ENCODE results near the gene FOXM1.
A peak's percentile ranks its signal among the peaks of the same experiment; 100 is the strongest.

Gene FOXM1, protein sequence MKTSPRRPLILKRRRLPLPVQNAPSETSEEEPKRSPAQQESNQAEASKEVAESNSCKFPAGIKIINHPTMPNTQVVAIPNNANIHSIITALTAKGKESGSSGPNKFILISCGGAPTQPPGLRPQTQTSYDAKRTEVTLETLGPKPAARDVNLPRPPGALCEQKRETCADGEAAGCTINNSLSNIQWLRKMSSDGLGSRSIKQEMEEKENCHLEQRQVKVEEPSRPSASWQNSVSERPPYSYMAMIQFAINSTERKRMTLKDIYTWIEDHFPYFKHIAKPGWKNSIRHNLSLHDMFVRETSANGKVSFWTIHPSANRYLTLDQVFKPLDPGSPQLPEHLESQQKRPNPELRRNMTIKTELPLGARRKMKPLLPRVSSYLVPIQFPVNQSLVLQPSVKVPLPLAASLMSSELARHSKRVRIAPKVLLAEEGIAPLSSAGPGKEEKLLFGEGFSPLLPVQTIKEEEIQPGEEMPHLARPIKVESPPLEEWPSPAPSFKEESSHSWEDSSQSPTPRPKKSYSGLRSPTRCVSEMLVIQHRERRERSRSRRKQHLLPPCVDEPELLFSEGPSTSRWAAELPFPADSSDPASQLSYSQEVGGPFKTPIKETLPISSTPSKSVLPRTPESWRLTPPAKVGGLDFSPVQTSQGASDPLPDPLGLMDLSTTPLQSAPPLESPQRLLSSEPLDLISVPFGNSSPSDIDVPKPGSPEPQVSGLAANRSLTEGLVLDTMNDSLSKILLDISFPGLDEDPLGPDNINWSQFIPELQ

DNA sequence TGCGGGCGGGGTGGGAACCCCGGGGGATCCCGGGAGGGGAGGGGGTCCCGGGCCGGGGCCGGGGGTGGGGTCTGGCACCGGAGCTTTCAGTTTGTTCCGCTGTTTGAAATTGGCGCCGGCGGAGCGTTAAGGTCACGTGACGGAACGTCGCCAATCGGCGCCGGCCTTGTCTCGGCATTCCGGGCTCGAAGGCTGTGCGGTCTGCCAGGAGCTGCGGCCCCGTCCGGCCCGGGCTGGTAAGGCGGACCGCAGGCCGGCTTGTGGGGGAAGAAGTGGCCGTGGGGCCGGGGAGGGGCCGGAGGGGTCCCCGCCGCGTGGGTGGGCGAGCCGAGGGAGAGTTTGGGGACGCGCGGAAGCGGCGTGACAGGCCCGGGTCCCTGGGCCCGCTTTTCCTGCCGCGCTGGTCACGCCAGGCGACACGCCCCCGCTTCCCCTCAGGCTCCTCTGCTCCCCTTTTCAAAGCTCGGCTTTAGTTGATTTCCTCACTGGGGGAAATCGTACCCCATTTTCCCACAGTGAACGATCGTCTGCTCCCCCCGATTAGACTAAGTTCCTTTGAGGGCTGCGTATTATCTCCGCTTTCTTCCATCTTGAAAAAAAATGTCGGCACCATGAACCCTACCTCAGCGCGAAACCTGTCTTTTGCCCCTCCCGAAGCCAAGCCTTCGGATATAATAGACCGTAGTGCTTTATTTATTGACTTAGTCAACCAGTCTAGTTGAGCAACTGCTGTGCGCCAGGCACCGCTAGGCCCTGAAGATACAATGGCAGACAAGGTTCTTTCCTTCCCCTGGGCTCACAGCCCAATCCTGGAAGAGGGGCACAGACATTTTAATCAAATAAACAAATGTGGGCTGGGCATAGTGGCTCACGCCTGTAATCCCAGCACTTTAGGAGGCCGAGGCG lies at the start of gene FOXM1, which contains the start of gene RHNO1:
TSS of gene FOXM1 (minus strand) at position 128 of the 906 bp plus-strand sequence. CDS start 2,696 bp downstream, outside the sequence.
TSS of gene RHNO1 (plus strand) at position 177 of the 906 bp plus-strand sequence. CDS start 8,144 bp downstream, outside the sequence.
- peak; percentile 90 for DNase-seq

DNA sequence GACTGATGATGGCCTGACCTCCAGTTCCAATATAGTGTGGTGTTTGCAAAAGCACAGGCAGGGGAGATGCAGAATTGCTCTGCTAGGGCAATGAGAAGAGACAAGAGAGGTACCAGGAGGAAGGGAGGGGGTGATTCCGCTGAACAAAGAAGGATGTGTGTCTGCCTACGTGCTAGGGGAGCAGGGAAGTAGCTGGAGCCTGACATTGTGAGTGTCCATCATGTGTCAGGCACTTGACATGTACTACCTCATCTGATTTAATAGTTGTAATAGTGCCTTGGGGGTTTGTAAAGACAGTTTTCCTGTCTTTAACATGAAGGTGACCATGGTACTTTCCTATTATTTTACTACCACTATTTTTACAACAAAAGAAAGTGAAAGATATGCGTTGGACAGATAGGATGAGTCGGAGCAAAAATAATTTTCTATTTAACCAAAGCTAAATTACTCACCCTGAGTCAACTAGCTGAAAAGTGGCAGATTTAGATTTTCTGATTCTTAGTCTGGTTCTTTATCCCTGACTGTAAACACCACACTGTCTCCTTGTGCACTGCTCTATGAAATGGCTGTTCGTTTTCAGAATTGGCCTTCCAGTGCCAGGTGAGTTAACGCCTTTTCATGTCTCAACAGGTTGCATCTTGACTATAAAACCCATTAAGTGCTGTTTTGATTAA lies 48.5 kb upstream of the FOXM1 start:
- DNase-seq, result no peak

DNA sequence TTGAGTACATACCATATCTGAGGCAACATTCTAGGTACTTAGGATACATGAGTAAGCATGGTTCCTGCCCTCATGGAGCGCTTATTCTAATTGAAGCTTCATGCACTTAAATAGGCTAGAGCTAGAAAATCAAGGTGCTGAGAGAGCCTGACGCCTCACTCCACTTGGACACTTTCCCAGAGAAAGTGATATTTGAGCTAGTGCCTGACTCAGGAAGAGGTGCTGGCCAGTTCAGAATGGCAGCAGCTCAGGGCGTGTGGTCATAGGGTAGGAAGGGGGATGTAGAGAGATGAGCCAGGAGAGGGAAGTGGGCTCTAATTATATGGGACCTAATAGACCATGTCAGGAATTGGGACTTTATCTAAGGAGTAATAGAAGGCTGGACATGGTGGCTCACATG lies 47.0 kb upstream of the FOXM1 start:
- no peak for DNase-seq

DNA sequence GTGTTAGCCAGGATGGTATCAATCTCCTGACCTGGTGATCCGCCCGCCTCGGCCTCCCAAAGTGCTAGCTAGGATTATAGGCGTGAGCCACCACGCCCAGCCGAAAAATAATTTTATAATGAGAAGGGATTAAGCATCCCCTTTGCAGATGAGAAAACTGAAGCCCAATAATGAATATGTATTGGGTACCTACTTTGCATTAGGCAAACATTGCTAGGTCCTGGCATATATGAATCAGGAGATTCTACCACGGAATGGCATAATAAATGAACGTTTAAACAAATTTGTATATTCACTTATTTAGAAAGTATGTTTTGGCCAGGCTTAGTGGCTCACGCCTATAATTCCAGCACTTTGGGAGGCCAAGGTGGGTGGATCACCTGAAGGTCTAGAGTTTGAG lies 46.1 kb upstream of the FOXM1 start:
- DNase-seq, result no peak

DNA sequence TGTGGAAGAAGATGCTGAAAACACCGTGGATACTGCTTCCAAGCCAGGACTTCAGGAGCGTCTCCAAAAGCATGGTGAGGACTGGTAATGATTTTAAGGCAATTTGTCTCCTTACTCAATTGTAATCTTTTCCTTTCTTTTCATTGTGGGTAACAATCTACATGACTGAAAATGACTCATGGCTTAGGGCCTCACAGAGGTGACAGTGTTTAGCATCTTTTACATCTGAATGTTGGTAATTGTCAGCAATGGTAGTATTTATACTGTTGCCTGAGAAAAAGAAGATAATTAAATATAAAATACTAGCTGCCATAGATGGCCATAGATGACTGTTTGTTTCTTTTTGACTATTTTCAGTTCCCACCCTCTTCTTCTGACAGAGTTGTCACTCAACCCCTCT lies 45.4 kb upstream of the FOXM1 start:
- DNase-seq, result no peak

DNA sequence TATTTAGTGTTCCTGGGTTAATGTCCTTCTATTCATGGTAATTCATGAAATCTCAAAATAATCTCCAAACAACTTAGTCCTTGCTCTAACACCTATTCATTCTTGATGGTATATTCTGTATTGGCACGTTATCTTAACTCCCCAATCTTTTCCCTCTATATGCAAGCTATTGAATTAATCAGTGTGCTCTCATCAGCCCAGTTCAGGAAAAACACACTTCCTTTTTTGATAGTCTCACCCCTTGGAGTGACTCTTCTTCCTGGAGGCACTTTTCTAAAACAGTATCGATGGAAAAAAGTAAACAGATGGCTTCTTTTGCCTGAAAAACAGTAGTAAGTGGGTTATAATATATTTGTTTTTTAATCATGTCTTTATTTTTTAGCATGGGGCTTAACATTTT lies 42.3 kb upstream of the FOXM1 start:
- no peak for DNase-seq

DNA sequence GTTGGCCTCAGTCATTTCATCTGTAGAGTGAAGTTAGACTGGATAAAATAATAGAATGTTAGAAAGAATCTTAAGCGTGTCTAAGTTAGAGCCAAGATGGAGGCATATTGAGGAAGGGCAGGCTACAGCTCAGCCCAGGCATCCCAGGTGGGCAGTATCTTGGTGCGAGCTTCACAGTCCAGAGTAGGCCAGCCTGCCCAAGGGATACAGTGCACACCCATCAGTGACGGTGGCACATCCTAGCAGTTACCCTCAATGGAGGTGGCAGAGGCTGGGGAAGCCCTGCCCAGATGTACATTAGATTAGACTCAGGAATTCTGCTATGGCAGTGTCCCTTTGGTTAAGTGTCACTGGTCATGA lies 35.2 kb upstream of the FOXM1 start:
- no peak for DNase-seq

DNA sequence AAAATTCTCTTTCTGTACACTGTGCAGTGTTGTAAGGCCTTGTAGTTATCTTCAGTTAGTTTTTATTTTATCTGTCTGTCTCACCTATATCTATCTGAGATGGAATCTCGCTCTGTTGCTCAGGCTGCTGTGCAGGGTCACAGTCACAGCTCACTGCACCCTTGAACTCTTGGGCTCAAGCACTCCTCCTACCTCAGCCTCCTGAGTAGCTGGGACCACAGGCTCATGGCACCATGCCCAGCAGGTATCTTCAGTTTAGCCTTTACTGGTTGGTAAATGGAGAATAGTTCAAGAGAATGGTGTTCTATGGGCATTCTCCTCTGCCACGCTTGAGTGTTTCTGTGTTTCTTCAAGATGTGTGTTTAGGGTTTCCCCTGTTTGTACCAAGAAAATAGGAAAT lies 27.3 kb upstream of the FOXM1 start:
- DNase-seq, result no peak

DNA sequence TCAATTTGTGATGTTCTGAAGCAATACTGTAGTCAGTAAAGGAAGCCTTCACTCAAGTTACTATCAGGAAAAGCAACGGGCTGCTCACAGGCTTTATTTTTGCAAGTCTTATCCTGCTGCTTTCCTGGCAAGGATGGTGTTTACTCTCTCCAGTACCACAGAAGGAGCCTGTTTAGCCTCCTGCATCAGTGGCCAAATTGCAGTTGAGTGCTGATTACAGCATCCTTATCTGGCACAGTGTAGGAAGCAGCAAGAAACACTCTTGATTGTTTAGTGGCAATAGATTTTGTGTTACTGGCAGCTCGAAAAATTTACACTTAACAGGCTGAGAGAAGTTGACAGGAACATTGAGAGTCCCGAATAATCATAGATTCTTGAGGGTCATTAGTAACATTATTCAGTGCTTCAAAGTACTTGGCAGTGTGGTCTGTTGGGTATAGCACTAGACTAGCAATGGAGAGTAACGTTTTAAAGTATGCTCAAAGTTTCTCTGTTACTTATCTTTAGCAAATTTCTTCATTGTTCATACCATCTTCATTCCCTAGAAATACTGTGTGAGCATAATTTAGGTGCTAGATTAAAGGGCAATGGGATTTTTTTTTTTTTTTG lies 25.4 kb upstream of the FOXM1 start:
- DNase-seq, result peak; percentile 86

DNA sequence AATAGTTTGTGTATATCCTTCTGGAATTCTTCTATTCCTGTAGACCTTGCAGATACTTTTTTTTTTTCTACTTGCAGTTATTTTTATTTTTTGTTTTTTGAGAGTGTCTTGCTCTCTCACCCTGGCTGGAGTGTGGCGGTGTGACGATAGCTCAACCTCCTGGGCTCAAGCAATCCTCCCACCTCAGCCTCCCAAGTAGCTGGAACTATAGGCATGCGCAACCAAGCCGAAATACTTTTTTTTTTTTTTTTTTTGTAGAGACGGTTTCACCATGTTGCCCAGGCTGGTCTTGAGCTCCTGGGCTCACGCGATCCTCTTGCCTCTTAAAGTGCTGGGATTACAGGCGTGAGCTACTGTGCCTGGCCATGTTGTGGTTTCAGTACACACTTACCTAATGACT lies 23.7 kb upstream of the FOXM1 start:
- no peak for DNase-seq

DNA sequence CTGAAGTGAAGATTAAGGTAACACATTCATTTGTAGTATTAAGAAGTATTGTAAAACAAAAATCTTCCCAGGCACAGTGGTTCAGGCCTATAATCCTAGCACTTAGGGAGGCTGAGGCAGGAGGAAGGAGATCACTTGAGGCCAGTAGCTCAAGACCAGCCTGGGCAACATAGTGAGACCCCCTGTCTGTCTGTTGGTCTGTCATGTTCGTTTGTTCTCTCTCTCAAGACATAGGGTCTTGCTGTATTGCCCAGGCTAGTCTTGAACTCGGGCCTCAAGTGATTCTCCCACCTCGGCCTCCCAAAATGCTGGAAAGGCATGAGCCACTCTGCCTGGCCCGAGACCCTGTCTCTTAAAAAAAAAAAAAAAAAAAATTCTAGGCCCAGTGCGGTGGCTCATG lies 20.4 kb upstream of the FOXM1 start:
- no peak for DNase-seq

DNA sequence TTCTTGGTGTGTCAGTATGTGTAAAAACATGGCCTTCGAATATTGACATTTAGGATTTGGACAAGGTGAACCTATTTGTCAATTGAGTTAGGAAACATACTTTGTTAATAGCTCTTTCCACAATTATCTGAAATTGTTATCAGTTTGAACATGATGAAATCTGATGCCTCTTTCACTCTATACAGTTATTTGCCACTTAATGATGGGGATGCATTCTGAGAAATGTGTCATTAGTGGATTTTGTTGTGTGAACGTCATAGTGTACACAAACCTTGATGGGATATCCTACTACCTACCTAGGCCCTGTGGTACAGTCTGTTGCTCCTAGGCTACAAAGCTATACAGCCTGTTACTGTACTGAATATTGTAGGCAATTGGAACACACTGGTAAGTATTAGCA lies 18.5 kb upstream of the FOXM1 start:
- DNase-seq, result no peak

DNA sequence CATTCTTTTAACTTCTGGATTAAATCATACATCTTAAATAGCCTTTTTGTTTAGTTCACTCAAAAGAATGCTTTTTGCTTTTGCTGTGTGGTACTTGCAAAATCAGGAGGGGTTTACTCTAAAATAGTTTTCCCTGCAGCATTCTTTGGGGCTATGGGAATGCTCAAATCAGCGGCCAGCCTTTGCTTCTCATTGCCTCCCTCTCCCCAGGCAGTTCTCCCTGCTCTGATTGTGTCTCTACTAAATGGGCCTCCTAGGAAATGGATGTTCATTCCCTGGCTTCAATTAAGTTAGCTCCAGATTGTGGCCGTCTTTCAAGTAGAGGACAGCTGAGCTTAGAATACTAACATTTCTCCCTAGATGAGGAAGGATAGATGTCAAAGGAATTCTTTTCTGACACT lies 18.1 kb upstream of the FOXM1 start:
- DNase-seq, result no peak

DNA sequence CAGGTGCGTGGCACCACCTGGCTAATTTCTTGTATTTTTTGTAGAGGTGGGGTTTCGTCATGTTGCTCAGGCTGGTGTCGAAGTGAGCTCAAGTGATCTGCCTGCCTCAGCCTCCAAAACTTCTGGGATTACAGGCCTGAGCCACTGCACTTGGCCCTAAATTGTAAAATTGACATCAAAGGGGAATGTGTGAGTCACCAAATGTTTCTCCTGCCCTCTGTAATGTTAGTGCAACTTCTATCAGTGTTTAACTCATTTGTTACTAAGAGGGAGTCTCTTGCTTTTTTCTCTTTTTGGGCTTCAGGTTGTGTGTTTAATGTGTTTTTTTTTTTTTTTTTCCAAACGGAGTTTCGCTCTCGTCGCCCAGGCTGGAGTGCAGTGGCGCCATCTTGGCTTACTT lies 16.0 kb upstream of the FOXM1 start:
- no peak for DNase-seq

DNA sequence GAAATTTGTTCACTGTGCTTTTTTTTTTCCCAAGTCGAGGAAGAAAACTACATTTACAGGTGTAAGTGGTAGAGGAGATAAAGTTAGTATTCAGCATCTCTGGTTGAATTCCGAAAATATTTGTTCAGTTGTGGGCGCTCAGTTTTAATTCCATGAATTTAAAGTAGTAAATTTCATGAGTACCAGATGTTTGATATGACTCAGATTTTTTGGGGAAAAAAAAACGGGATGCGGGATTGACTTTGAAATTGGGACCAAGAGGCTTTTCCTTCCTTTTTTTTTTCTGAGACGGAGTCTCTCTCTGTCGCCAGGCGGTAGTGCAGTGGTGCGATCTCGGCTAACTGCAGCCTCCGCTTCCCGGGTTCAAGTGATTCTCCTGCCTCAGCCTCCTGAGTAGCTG lies 15.3 kb upstream of the FOXM1 start:
- DNase-seq, result no peak

DNA sequence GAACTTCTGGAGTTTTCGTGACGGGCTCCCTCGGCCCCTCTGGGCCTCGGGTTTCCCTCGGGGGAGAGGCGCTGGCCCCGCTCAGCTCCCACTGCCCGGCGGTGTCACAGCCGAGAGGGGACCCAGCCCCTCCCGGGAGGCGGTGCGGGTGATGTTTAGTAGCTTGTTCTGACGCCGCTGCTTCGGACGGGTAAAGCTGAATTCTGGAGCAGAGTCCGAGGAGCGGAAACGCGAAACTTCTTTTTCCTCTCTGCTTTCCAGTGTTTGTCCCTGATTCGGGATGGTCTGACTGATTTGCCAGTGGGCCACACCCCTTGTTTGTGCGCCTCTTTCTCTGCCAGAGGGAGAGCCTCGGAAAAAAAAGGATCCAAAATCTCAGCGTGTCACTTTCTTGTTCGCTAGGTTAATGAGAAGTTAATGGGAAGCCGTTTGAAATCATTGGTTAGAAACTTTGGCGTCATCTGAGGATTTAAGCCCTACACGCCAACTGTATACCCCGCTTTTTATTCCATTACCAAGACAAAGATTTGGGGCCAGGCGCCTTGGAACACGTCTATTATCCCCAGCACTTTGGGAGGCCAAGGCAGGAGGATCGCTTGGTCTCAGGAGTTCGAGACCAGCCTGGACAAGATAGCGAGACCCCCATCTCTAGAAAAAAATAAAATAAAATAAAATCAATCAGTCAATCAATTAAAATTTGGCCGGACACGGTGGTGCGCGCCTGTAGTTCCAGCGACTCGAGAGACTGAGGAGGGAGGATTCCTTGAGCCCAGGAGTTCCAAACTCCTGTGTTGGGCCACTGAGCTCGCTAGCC lies 14.5 kb upstream of the FOXM1 start:
- DNase-seq, result peak; percentile 71

DNA sequence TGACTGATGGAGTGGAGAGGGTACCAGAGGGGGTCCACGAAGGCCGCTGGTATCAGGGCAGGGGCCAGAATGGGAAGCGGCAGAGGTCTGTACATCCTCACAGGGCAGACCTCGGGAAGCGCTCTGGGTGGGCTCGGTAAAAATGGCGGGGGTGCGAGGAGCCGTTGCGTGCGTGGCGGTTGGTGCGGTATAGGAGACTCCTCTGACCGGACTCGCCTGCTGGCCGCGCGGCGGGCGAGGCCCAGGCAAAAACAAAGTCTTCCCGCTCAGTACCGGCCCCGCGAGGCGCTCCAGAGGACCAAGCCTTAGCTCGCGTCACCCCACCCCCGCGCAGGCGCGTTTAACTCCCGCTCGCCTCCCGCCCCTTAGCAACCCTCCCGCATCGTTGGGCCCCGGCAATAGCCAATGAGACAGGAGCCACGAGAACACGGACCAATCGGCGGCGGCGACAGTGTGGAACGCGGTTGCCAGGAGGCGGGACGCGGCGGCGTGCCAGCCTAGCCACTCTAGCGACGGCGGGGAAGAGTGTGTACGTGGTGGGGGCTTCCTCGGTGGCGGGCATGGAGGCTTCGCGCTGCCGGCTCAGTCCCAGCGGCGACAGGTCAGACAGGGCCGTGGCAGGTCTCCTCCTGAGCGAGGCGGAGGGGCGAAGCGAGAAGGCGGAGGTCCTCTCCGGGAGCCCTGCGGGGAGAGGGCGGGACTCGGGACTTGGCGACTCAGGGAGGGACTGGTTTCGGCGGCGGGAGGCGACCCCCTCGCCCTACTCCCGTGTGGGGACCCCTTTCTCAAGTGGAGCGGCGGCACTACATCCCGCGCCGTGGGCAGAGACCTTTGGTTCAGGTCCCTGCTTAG lies 13.6 kb upstream of the FOXM1 start, which contains the start of gene TULP3:
TSS of gene TULP3 (plus strand) at position 504 of the 852 bp plus-strand sequence. CDS start at position 561, 57 bp downstream.
- DNase-seq, result peak; percentile 99

DNA sequence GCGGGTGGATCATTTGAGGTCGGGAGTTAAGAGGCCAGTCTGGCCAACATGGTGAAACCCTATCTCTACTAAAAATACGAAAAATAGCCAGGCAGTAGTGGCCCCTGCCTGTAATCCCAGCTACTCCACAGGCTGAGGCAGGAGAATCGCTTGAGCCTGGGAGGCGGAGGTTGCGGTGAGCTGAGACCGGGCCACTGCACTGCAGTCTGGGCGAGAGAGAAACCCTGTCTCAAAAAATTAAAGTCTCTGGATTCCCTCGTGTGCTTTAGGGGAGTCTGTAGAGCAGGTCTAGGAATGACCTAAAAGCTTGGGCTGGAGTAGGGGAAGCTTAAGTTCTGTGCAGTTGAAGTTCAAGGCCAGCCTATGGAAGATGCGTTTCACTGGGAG lies 13.0 kb upstream of the FOXM1 start:
- no peak for DNase-seq

DNA sequence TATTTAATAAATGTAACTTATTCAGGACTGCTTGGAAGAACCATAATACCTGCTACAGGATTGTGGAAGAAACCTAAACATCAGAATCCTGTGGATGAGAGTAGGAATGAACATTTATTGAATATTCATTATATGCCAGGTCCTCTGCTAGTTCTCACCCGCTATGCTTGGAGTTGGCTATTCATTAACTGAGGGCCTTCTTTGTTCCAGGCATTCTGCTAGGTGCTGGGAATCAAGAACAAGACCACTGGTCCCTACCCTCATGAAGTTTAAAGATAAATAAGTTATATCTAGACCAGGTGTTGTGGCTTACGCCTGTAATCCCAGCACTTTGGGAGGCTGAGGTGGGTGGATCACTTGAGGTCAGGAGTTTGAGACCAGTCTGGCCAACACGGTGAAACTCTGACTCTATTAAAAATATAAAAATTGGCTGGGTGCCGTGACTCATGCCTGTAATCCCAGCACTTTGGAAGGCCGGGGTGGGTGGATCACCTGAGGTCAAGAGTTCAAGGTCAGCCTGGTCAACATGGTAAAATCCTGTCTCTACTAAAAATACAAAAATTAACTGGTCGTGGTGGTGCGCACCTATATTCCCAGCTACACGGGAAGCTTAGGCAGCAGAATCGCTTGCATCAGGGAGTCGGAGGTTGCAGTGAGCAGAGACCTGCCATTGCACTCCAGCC lies 9.9 kb upstream of the FOXM1 start:
- DNase-seq, result no peak

DNA sequence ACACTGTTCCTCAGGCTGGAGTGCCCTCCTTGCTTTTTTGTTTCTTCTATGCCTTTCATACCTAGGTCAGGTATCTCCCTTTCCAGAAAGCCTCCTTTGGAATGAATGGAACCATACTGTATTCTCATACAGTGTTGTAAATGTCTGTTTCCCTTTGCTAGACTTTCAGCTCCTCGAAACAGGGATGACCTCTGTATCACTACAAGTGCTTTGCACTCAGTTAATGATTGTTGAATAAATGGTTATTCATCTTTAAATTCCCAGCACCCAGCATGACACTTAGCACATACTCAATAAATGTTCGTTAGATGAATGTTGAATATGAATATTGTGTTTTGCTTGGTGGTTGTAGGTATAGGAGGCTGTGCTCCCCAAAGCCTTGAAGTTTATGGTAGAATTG lies 7.8 kb upstream of the FOXM1 start:
- no peak for DNase-seq

Data from NCI-H1092 treated with DMSO at 0.1 percent for 48 hours (cell line).